ENCODE results near the gene AKT3.

DNA sequence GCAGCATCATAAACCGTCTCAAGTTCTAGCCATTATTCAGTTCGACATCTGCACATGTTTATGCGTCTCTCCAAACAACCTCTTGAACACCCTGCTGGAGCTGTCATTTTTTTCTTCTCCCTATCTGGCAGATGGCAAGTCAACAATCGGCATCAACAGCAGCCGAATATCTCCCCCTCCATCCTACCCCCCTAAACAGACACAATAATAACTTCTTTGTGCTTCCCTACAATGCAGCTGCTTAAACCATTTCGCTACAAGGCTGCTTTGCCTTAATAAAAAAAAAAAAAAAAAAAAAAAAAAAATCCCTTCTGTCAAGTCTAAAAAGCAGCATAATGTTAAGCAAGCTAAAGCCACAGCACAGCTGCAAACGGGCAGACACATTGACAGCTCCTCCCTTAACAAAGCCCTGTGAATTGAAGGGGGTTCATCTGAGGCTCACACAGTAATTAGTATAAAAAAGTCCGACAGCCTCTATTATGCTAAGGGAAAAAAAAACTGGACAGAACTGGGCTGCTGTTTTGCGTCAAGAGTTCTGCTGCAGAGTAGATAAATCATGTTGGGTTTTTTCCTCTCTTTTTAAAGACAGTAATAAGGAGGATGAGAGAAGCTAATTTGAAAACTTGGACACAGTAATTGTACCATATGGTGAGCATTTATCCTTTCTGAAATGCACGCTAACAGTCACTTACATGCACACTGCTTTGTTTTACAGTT, 136.4 kb downstream of the AKT3 start:
- TF ChIP-seq CTCF (IDR thresholded peaks at IDR 0.05; ENCODE audit: low read depth, low read length, poor library complexity, severe bottlenecking) (no peak), EZH2phosphoT487 (IDR thresholded peaks at IDR 0.05; ENCODE audit: borderline replicate concordance, low read length) (no peak)
